ENCODE data around the gene CCDC102B.

Gene CCDC102B

GRCh38 chr18:68797871-68798270, at the start of gene CCDC102B:
CCDC102B (plus strand) TSS chr18:68798080; CDS start chr18:68836764, 38,684 bp downstream.
- Histone ChIP-seq H3K9ac (ENCODE audit: low read depth in 1 of 2, low read length in 2 of 2) (no peak within 1 kb of the TSS), H3K27me3 (ENCODE audit: control insufficient read depth in 1 of 2, insufficient read depth in 2 of 2, low read length in 2 of 2) (no peaks in the 10 kb centered on the region), H3K4me3 (ENCODE audit: low read depth in 1 of 2, low read length in 2 of 2) (peak within 1 kb of the TSS in 1 of 2 donors; percentile 12), H3K27ac (ENCODE audit: low read depth, low read length) (no peak within 1 kb of the TSS), H3K36me3 (ENCODE audit: control insufficient read depth in 1 of 2, insufficient read depth in 2 of 2, low read length in 2 of 2) (no peaks in the 10 kb centered on the region), H3K4me1 (ENCODE audit: control insufficient read depth in 1 of 2, insufficient read depth in 2 of 2, low read length in 2 of 2) (no peaks in the 10 kb centered on the region), H3K9me3 (ENCODE audit: control insufficient read depth in 1 of 2, low read length in 2 of 2) (no peaks in the 10 kb centered on the region)

GRCh38 chr18:68757126-68757525, 40.8 kb upstream of the CCDC102B start:
- Histone ChIP-seq H3K9ac (ENCODE audit: low read depth in 1 of 2, low read length in 2 of 2) (no peak overlapping the region), H3K4me3 (ENCODE audit: low read depth in 1 of 2, low read length in 2 of 2) (no peak overlapping the region), H3K27me3 (ENCODE audit: control insufficient read depth in 1 of 2, insufficient read depth in 2 of 2, low read length in 2 of 2) (no peaks in the 10 kb centered on the region), H3K9me3 (ENCODE audit: control insufficient read depth in 1 of 2, low read length in 2 of 2) (peaks cover 0 to 2% of the 10 kb centered on the region in 2 donors), H3K27ac (ENCODE audit: low read depth, low read length) (no peak overlapping the region), H3K36me3 (ENCODE audit: control insufficient read depth in 1 of 2, insufficient read depth in 2 of 2, low read length in 2 of 2) (no peaks in the 10 kb centered on the region), H3K4me1 (ENCODE audit: control insufficient read depth in 1 of 2, insufficient read depth in 2 of 2, low read length in 2 of 2) (no peaks in the 10 kb centered on the region)

GRCh38 chr18:68759308-68759707, 38.6 kb upstream of the CCDC102B start:
- H3K27me3 ChIP-seq (ENCODE audit: control insufficient read depth in 1 of 2, insufficient read depth in 2 of 2, low read length in 2 of 2), result no peaks in the 10 kb centered on the region
- no peak overlapping the region for H3K4me3 ChIP-seq (ENCODE audit: low read depth in 1 of 2, low read length in 2 of 2)
- H3K27ac ChIP-seq (ENCODE audit: low read depth, low read length), result no peak overlapping the region
- H3K4me1 ChIP-seq (ENCODE audit: control insufficient read depth in 1 of 2, insufficient read depth in 2 of 2, low read length in 2 of 2), result no peaks in the 10 kb centered on the region
- H3K36me3 ChIP-seq (ENCODE audit: control insufficient read depth in 1 of 2, insufficient read depth in 2 of 2, low read length in 2 of 2), result no peaks in the 10 kb centered on the region
- H3K9ac ChIP-seq (ENCODE audit: low read depth in 1 of 2, low read length in 2 of 2), result no peak overlapping the region
- H3K9me3 ChIP-seq (ENCODE audit: control insufficient read depth in 1 of 2, low read length in 2 of 2), result peaks cover 0 to 2% of the 10 kb centered on the region in 2 donors

- H3K9me3 ChIP-seq (ENCODE audit: control insufficient read depth in 1 of 2, low read length in 2 of 2), result peaks cover 0 to 2% of the 10 kb centered on the region in 2 donors
- no peak overlapping the region for H3K9ac ChIP-seq (ENCODE audit: low read depth in 1 of 2, low read length in 2 of 2)
- H3K27ac ChIP-seq (ENCODE audit: low read depth, low read length), result no peak overlapping the region
- no peak overlapping the region for H3K4me3 ChIP-seq (ENCODE audit: low read depth in 1 of 2, low read length in 2 of 2)
- no peaks in the 10 kb centered on the region for H3K36me3 ChIP-seq (ENCODE audit: control insufficient read depth in 1 of 2, insufficient read depth in 2 of 2, low read length in 2 of 2)
- no peaks in the 10 kb centered on the region for H3K4me1 ChIP-seq (ENCODE audit: control insufficient read depth in 1 of 2, insufficient read depth in 2 of 2, low read length in 2 of 2)
- H3K27me3 ChIP-seq (ENCODE audit: control insufficient read depth in 1 of 2, insufficient read depth in 2 of 2, low read length in 2 of 2), result no peaks in the 10 kb centered on the region
Measured at GRCh38 chr18:68763083-68763482, 34.8 kb upstream of the CCDC102B start.

GRCh38 chr18:68764016-68764415, 33.9 kb upstream of the CCDC102B start:
- Histone ChIP-seq H3K4me1 (ENCODE audit: control insufficient read depth in 1 of 2, insufficient read depth in 2 of 2, low read length in 2 of 2) (no peaks in the 10 kb centered on the region), H3K27ac (ENCODE audit: low read depth, low read length) (no peak overlapping the region), H3K9me3 (ENCODE audit: control insufficient read depth in 1 of 2, low read length in 2 of 2) (peaks cover 0 to 2% of the 10 kb centered on the region in 2 donors), H3K4me3 (ENCODE audit: low read depth in 1 of 2, low read length in 2 of 2) (no peak overlapping the region), H3K27me3 (ENCODE audit: control insufficient read depth in 1 of 2, insufficient read depth in 2 of 2, low read length in 2 of 2) (no peaks in the 10 kb centered on the region), H3K36me3 (ENCODE audit: control insufficient read depth in 1 of 2, insufficient read depth in 2 of 2, low read length in 2 of 2) (no peaks in the 10 kb centered on the region), H3K9ac (ENCODE audit: low read depth in 1 of 2, low read length in 2 of 2) (no peak overlapping the region)

GRCh38 chr18:68766433-68766832, 31.4 kb upstream of the CCDC102B start:
- Histone ChIP-seq H3K27me3 (ENCODE audit: control insufficient read depth in 1 of 2, insufficient read depth in 2 of 2, low read length in 2 of 2) (no peaks in the 10 kb centered on the region), H3K4me3 (ENCODE audit: low read depth in 1 of 2, low read length in 2 of 2) (no peak overlapping the region), H3K4me1 (ENCODE audit: control insufficient read depth in 1 of 2, insufficient read depth in 2 of 2, low read length in 2 of 2) (no peaks in the 10 kb centered on the region), H3K36me3 (ENCODE audit: control insufficient read depth in 1 of 2, insufficient read depth in 2 of 2, low read length in 2 of 2) (no peaks in the 10 kb centered on the region), H3K27ac (ENCODE audit: low read depth, low read length) (no peak overlapping the region), H3K9me3 (ENCODE audit: control insufficient read depth in 1 of 2, low read length in 2 of 2) (no peaks in the 10 kb centered on the region), H3K9ac (ENCODE audit: low read depth in 1 of 2, low read length in 2 of 2) (no peak overlapping the region)

GRCh38 chr18:68769461-68769860, 28.4 kb upstream of the CCDC102B start:
- H3K36me3 ChIP-seq (ENCODE audit: control insufficient read depth in 1 of 2, insufficient read depth in 2 of 2, low read length in 2 of 2), result no peaks in the 10 kb centered on the region
- no peaks in the 10 kb centered on the region for H3K27me3 ChIP-seq (ENCODE audit: control insufficient read depth in 1 of 2, insufficient read depth in 2 of 2, low read length in 2 of 2)
- no peaks in the 10 kb centered on the region for H3K4me1 ChIP-seq (ENCODE audit: control insufficient read depth in 1 of 2, insufficient read depth in 2 of 2, low read length in 2 of 2)
- H3K27ac ChIP-seq (ENCODE audit: low read depth, low read length), result no peak overlapping the region
- no peaks in the 10 kb centered on the region for H3K9me3 ChIP-seq (ENCODE audit: control insufficient read depth in 1 of 2, low read length in 2 of 2)
- no peak overlapping the region for H3K9ac ChIP-seq (ENCODE audit: low read depth in 1 of 2, low read length in 2 of 2)
- H3K4me3 ChIP-seq (ENCODE audit: low read depth in 1 of 2, low read length in 2 of 2), result no peak overlapping the region

- no peaks in the 10 kb centered on the region for H3K9me3 ChIP-seq (ENCODE audit: control insufficient read depth in 1 of 2, low read length in 2 of 2)
- no peaks in the 10 kb centered on the region for H3K27me3 ChIP-seq (ENCODE audit: control insufficient read depth in 1 of 2, insufficient read depth in 2 of 2, low read length in 2 of 2)
- no peaks in the 10 kb centered on the region for H3K4me1 ChIP-seq (ENCODE audit: control insufficient read depth in 1 of 2, insufficient read depth in 2 of 2, low read length in 2 of 2)
- H3K4me3 ChIP-seq (ENCODE audit: low read depth in 1 of 2, low read length in 2 of 2), result no peak overlapping the region
- no peak overlapping the region for H3K9ac ChIP-seq (ENCODE audit: low read depth in 1 of 2, low read length in 2 of 2)
- H3K36me3 ChIP-seq (ENCODE audit: control insufficient read depth in 1 of 2, insufficient read depth in 2 of 2, low read length in 2 of 2), result no peaks in the 10 kb centered on the region
- no peak overlapping the region for H3K27ac ChIP-seq (ENCODE audit: low read depth, low read length)
Measured at GRCh38 chr18:68772268-68772667, 25.6 kb upstream of the CCDC102B start.

- Histone ChIP-seq H3K36me3 (ENCODE audit: control insufficient read depth in 1 of 2, insufficient read depth in 2 of 2, low read length in 2 of 2) (no peaks in the 10 kb centered on the region), H3K9ac (ENCODE audit: low read depth in 1 of 2, low read length in 2 of 2) (no peak overlapping the region), H3K27ac (ENCODE audit: low read depth, low read length) (no peak overlapping the region), H3K9me3 (ENCODE audit: control insufficient read depth in 1 of 2, low read length in 2 of 2) (no peaks in the 10 kb centered on the region), H3K4me3 (ENCODE audit: low read depth in 1 of 2, low read length in 2 of 2) (no peak overlapping the region), H3K27me3 (ENCODE audit: control insufficient read depth in 1 of 2, insufficient read depth in 2 of 2, low read length in 2 of 2) (no peaks in the 10 kb centered on the region), H3K4me1 (ENCODE audit: control insufficient read depth in 1 of 2, insufficient read depth in 2 of 2, low read length in 2 of 2) (no peaks in the 10 kb centered on the region)
Measured at GRCh38 chr18:68778280-68778886, 19.5 kb upstream of the CCDC102B start.

GRCh38 chr18:68779169-68779568, 18.7 kb upstream of the CCDC102B start:
- Histone ChIP-seq H3K9me3 (ENCODE audit: control insufficient read depth in 1 of 2, low read length in 2 of 2) (no peaks in the 10 kb centered on the region), H3K9ac (ENCODE audit: low read depth in 1 of 2, low read length in 2 of 2) (no peak overlapping the region), H3K4me3 (ENCODE audit: low read depth in 1 of 2, low read length in 2 of 2) (no peak overlapping the region), H3K4me1 (ENCODE audit: control insufficient read depth in 1 of 2, insufficient read depth in 2 of 2, low read length in 2 of 2) (no peaks in the 10 kb centered on the region), H3K36me3 (ENCODE audit: control insufficient read depth in 1 of 2, insufficient read depth in 2 of 2, low read length in 2 of 2) (no peaks in the 10 kb centered on the region), H3K27ac (ENCODE audit: low read depth, low read length) (no peak overlapping the region), H3K27me3 (ENCODE audit: control insufficient read depth in 1 of 2, insufficient read depth in 2 of 2, low read length in 2 of 2) (no peaks in the 10 kb centered on the region)

All from duodenal mucosa (tissue), 2 donors.